Prostate gland (tissue), 2 donors: Measurements from ENCODE around the gene ESPN. TPM values are rescaled to one million over a fixed set of nuclear protein-coding genes. Genes with fewer than 3 reads are reported as not detected.
A peak's percentile ranks its signal among the peaks of the same experiment; 100 is the strongest.

Source experiments
- DNase-seq: peaks from one replicate; pipeline ENCODE4 v3.0.0-alpha.2; 2019; ENCODE audit warnings: low spot score
- H3K27ac ChIP-seq, 2 donors: fragments of 200-600 bp; sonication (generic); 2 replicates each; pipeline ENCODE4 v1.5.1; 2017 to 2019
- H3K27me3 ChIP-seq: fragments of 200-600 bp; sonication (generic); replicated peaks from 2 replicates; pipeline ENCODE4 v1.5.1; 2019; ENCODE audit not compliant: insufficient read depth
- H3K36me3 ChIP-seq, 2 donors: fragments of 200-600 bp; sonication (generic); 1 replicate in 1 of 2; 2 replicates in 1 of 2; pipeline versions ENCODE4 v1.5.1 to v1.8.1; 2017 to 2019
- H3K4me1 ChIP-seq: fragments of 200-600 bp; sonication (generic); replicated peaks from 2 replicates; pipeline ENCODE4 v1.5.1; 2019
- H3K4me3 ChIP-seq, 2 donors: fragments of 200-600 bp; sonication (generic); 2 replicates each; pipeline ENCODE4 v1.5.1; 2017 to 2019
- H3K9me3 ChIP-seq: fragments of 200-600 bp; sonication (generic); 2 replicates; pipeline ENCODE4 v1.5.1; 2017
- CTCF ChIP-seq, 4 experiments: fragments of 200-600 bp in 2 of 4; fragments of 450-650 bp in 2 of 4; sonication (generic) in 2 of 4; IDR thresholded peaks; 1 replicate in 3 of 4; 2 replicates in 1 of 4; pipeline ENCODE4 v1.5.1; 2016 to 2019; ENCODE audit warnings: antibody characterized with exemption in 4 of 4, mild to moderate bottlenecking in 2 of 4, moderate library complexity in 2 of 4
- POLR2A ChIP-seq: fragments of 450-650 bp; IDR thresholded peaks from one replicate; pipeline ENCODE4 v1.6.1; 2016; ENCODE audit warnings: antibody characterized with exemption, mild to moderate bottlenecking
- POLR2AphosphoS5 ChIP-seq: sonication (generic); formaldehyde crosslinking; IDR thresholded peaks from one replicate; pipeline ENCODE4 v1.6.1; 2017; ENCODE audit warnings: antibody characterized with exemption
- WGBS: methylation state at CpG from one replicate; pipeline ENCODE4 v1.1.5; 2018; 5-methylcytosine and 5-hydroxymethylcytosine counted together
- intact Hi-C: fragments of 100-400 bp; cut with DNase I; formaldehyde crosslinking; loops from one replicate; pipeline ENCODE4 v1.14.2; 2022
- total RNA-seq, 2 donors: library from RNA; depleted of rRNA; stranded (reverse); fragments of >200 nt; gene quantifications; one replicate each; pipeline ENCODE4 v1.1.0, GENCODE V29; 2016

The ESPN gene
- total RNA-seq, 2 donors from 2014 or later: 19.7 to 257 TPM

GRCh38 chr1:6489799-6490180 lies 65.2 kb downstream of the ESPN start:
- peak; percentile 6 for TF ChIP-seq POLR2AphosphoS5
- no peak for TF ChIP-seq POLR2A
- peak; percentile 64 to 89 (median 76) for TF ChIP-seq CTCF (IDR thresholded peaks at IDR 0.05)
- DNase-seq: peak; percentile 66
- no peaks in the 10 kb centered on the region for H3K9me3 ChIP-seq
- no peaks in the 10 kb centered on the region for H3K36me3 ChIP-seq
- WGBS: 12% methylated on average over 21 of the region's 21 CpGs
- no peaks in the 10 kb centered on the region for H3K27me3 ChIP-seq
- intact Hi-C loops: loop anchor here (2.0 kb wide), 2 partner anchors 65 to 157 kb away; partner anchors contain the start of genes NOL9 and TAS1R1
- H3K4me1 ChIP-seq: peaks cover 6% of the 10 kb centered on the region
- H3K27ac ChIP-seq: peak overlapping the region; percentile 81 to 82
- peak overlapping the region; percentile 66 to 70 for H3K4me3 ChIP-seq

DNA sequence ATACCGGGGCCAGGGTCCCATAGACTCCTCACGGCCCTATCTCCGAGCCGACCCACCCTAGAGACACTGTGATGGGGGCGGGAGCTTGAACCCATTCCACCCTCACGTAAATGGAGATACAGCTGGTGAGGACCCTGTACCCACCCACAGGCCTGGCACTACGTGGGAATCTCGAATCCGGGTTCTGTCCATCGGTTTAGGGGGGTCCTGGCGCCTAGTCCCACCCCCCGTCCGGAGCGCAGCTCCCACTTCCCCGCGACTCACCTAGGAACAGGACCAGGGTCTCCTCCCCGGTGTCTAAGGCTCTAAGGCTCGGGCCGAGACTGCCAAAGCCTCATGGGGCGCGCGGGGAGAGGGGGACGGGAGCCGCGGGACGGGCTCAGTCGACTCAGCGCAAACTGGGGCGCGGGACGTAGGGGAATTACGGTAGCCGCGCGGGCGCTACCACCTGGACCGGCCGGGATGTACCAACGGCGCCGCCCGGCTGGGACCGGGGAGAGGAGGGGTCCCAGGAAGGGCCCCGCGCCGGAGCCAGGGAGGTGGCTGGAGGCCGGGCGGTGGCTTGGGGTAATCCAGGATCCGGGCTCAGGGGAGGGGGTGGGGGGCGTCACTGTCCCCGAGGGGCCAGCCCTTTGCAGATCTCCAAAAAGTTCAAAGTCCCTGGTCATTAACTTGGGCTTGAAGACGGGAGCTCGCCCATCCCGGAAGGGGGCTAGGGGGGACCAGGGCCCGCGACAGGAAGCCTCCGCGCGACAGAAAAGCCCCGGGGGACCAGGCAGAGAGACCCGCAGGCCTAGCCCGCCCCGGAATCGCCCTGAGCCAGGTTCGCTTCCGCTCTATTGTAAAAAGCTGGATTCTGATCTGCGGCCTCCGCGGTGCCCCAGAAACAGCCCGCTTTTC lies 65.9 kb downstream of the ESPN start:
- Histone ChIP-seq H3K4me3 (peak overlapping the region; percentile 66 to 70), H3K36me3 (no peaks in the 10 kb centered on the region), H3K4me1 (peaks cover 6% of the 10 kb centered on the region), H3K27me3 (no peaks in the 10 kb centered on the region), H3K9me3 (no peaks in the 10 kb centered on the region), H3K27ac (peak overlapping the region; percentile 81 to 82)
- WGBS: 1% methylated on average over 68 of the region's 70 CpGs
- DNase-seq: peak; percentile 69
- intact Hi-C loops: no loop called here
- TF ChIP-seq POLR2A (peak; percentile 34), CTCF (IDR thresholded peaks at IDR 0.05) (no peak), POLR2AphosphoS5 (no peak)

DNA sequence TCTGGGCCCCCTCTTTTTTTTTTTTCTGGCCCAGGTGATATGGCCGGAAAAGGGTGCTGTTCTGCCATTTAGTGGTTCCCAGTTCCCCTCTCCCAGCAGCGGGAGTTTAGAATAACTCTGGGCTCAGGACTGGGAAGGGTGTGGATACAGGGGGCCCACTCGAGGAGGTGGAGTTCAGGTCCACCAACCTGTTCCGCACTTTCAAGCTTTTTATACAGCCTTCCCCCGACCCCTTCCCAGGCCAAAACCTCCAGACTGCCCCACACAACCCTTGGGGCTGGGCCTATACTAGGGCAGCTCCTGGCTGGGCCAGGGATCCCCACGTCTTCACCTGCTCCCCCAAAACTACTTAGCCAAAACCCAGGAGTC lies 66.5 kb downstream of the ESPN start:
- Histone ChIP-seq H3K4me1 (peaks cover 5% of the 10 kb centered on the region), H3K27me3 (no peaks in the 10 kb centered on the region), H3K27ac (peak overlapping the region; percentile 81 to 82), H3K9me3 (no peaks in the 10 kb centered on the region), H3K4me3 (peak overlapping the region; percentile 66 to 70), H3K36me3 (no peaks in the 10 kb centered on the region)
- intact Hi-C loops: no loop called here
- no peak for DNase-seq
- no peak for TF ChIP-seq POLR2A
- TF ChIP-seq POLR2AphosphoS5: no peak
- TF ChIP-seq CTCF (IDR thresholded peaks at IDR 0.05): no peak
- WGBS: 26% methylated on average over 6 of the region's 6 CpGs

- no peaks in the 10 kb centered on the region for H3K27me3 ChIP-seq
- peak within 1 kb of the TSS; percentile 66 to 70 for H3K4me3 ChIP-seq
- no peaks in the 10 kb centered on the region for H3K9me3 ChIP-seq
- no peaks in the 10 kb centered on the region for H3K36me3 ChIP-seq
- 48% methylated on average over 6 of the region's 6 CpGs for WGBS
- peaks cover under 1% of the 10 kb centered on the region for H3K4me1 ChIP-seq
- intact Hi-C loops: no loop called here
- peak within 1 kb of the TSS; percentile 81 to 82 for H3K27ac ChIP-seq
- TF ChIP-seq CTCF (IDR thresholded peaks at IDR 0.05) (no peak), POLR2AphosphoS5 (no peak), POLR2A (no peak)
- DNase-seq: no peak
These were observed 66.9 kb downstream of the ESPN start, which contains the start of gene PLEKHG5 for GRCh38 chr1:6491480-6491962. Gene PLEKHG5, minus strand, starts transcription at chr1:6491667. Its CDS starts 14,096 bp downstream, at chr1:6477571.
